HG03575 (cell line): ENCODE data around the gene CFB.

Source experiments
- ATAC-seq: cut with Tn5 transposase; IDR thresholded peaks from one replicate; pipeline ENCODE4 v1.9.1; 2021; ENCODE audit not compliant: unreplicated experiment, insufficient number of reproducible peaks, low FRiP score; ENCODE audit errors: extremely low read depth

CFB gene

DNA sequence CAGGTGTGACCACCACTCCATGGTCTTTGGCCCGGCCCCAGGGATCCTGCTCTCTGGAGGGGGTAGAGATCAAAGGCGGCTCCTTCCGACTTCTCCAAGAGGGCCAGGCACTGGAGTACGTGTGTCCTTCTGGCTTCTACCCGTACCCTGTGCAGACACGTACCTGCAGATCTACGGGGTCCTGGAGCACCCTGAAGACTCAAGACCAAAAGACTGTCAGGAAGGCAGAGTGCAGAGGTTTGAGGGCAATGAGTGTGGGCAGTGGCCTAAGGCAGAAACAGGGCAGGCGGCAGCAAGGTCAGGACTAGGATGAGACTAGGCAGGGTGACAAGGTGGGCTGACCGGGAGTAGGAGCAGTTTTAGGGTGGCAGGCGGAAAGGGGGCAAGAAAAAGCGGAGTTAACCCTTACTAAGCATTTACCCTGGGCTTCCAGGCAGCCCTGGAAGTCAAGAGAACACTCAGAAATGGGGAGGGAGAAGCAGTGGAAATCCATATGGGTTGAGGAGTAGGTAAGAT lies 533 bp downstream of the CFB start:
- no peak for ATAC-seq

DNA sequence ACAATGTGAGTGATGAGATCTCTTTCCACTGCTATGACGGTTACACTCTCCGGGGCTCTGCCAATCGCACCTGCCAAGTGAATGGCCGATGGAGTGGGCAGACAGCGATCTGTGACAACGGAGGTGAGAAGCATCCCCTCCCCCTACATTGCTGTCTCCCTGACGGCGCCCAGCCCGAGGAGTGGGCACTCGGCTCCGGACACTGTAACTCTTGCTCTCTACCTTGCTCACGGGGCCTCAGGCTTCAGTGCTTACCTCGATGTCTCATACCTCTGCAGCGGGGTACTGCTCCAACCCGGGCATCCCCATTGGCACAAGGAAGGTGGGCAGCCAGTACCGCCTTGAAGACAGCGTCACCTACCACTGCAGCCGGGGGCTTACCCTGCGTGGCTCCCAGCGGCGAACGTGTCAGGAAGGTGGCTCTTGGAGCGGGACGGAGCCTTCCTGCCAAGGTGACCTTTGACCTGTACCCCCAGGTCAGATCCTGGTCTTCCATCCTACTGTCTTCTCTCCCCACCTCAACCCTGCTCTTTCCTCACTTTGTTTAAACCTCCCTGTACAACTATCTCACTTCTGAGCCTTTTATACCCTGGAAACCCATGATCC lies 1.3 kb downstream of the CFB start:
- ATAC-seq: no peak

DNA sequence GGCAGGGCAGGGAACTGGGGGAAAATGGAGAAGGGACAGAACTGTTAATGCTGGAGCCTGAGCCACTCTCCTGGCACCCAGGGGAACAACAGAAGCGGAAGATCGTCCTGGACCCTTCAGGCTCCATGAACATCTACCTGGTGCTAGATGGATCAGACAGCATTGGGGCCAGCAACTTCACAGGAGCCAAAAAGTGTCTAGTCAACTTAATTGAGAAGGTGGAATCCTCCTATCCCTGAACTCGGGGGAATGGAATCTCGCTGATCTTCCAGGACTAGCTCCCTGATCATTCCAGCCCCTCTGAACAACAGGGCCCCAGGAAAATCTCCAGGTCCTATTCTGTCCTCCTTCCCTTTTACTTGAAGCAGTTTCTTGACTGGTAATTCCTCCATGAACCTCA lies 2.0 kb downstream of the CFB start:
- no peak for ATAC-seq

DNA sequence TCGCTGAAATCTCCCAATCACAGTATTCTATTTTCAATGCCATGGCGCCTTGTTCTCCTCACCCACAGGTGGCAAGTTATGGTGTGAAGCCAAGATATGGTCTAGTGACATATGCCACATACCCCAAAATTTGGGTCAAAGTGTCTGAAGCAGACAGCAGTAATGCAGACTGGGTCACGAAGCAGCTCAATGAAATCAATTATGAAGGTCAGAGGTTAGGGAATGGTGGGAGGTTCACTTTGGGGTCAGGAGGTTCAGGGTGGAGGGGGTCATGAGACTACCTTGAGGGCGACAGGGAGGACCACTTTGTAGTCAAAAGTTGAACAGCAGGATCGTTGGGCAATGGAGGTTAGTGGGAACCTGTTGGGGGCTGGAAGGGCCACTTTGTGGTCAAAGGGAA lies 2.4 kb downstream of the CFB start:
- no peak for ATAC-seq

DNA sequence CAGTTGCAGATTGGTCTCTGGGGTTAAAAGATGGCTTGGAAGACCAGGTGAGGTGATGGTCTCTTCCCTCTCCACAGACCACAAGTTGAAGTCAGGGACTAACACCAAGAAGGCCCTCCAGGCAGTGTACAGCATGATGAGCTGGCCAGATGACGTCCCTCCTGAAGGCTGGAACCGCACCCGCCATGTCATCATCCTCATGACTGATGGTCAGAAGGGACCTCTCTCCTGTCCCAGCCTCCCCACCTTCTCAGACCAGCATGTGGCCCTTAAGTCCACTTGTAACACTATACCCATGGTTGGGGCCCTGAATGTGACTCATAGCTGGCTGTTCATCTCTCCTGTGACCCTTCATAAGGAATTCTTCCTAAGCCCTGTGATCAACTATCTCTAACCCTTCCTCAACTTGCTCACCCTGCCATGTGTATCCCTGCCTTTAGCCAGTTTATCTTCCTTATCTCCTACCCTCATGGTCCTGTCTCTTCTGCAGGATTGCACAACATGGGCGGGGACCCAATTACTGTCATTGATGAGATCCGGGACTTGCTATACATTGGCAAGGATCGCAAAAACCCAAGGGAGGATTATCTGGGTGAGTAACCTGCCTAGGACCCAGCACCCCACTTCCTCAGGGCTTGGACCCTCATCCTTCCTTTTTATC lies 3.0 kb downstream of the CFB start:
- ATAC-seq: no peak

DNA sequence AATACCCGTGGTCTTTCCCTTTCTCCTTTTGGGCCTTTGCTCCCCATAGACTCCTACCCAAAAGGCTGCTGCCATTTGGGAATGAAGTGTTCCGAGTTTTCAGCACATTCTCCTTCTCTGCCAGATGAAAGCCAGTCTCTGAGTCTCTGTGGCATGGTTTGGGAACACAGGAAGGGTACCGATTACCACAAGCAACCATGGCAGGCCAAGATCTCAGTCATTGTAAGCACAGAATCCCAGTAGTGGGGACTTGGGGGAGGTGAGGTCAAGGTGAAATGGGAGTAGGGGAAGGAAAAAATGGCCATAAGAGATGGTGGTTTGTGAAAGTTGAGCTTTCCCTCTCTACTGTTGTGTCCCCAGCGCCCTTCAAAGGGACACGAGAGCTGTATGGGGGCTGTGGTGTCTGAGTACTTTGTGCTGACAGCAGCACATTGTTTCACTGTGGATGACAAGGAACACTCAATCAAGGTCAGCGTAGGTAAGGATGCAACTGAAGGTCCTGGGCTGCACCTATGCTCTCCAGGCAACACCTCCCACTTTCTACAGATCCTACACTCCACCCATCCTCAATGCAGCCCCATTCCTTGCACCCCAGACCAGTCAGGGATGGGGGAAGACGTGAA lies 4.1 kb downstream of the CFB start:
- ATAC-seq: no peak

DNA sequence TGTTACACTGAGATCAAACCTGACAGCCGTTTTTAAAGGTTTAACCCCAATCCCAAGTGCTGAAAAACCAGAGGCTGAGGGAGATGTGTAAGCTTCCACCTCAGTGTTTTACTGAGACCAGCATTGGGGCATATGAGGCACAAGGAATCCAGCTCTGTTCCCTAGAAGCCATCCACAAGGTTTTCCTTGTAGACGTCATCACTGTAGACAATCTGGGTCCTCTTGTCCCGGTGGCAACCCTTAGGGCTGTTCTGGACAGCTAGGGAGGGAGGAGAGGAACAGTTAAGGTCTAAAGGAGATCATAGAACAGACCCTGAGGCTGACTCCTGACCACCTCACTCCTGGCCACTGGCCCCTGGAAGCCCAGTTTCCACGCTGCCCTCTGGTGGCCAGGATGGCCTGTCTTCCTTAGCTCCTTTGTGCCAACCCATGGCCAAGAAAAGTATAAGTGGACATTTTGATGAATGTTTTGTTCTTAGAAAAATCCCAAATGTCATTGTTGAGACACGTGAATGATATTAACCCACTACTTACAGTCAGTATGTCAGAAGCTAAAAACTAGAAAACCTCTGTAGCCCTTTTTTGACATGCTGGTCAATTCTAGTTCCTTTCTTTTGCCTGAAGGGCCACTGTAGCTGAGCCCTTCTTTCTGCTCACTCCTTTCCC lies 6.4 kb downstream of the CFB start:
- ATAC-seq: no peak

DNA sequence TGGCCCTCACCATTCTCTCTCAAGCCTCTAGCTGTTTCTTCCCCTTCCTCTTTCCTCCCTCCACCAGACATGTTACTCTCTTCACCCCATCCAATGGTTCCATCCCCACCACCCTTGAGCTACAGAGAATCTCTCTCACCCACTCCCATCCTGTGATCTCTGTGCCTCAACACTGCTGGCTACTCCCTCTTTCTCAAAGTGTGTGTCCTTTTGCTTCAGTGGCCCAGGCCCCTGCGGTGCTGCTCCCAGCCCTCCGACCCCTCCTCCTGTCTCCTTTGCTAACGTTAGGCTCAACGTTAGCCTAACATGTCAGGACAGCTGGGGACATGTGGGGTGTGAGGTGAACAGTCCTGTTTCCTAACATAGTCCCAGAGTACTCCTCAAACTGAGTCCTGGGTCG lies 7.0 kb downstream of the CFB start:
- ATAC-seq: no peak

DNA sequence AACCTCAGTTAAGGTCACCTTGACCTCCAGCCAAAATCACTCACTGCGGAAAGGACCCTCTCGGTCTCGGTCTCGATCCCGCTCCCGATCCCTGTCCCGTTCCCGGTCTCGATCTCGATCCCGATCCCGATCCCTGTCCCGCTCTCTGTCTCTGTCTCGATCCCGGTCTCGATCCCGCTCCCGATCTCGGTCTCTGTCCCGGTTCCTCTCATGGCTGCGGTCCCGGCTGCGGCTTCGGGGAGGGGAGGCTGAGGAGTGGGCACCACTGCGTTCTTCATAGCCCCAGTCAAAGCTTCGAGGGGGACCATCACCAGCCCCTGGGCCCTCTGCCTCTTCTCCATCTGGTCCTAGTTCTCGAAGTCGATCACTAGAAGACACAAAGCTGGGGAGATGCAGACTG lies 8.6 kb downstream of the CFB start:
- no peak for ATAC-seq

DNA sequence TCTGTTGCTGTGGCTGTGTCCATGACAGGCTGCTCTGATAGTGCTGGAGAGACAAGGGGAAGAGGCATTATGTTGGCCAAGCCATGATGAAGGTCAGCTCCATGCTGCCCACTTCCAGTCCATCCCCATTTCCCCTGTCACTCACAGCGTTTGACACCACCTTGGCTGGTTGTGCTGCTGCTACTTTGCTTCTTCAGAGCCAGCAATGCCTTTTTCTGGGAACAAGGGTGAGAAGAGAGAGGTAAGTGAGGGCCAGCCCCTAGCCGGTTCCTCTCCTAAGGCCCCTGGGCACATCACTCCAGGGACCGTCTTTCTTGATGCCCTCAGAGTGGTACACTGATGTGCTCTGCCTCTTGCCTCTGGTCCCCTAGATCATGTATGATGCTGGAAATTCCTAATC lies 10.9 kb downstream of the CFB start:
- no peak for ATAC-seq

DNA sequence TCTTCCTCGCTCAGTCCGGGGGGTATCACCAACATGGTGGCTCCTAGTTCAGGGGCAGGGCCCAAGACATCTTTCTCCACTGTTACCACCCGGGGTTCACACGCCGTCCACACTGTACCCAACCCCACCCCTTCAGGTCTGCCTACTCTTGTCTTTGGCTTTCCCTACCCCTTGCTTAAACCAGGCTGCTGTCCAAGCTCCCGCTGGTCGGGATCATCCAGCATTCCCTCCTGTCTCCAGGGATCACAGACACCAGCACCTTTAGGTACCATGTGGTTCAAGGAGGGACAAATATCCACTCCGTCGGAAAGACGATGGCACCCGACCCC lies 12.5 kb downstream of the CFB start:
- ATAC-seq: no peak

DNA sequence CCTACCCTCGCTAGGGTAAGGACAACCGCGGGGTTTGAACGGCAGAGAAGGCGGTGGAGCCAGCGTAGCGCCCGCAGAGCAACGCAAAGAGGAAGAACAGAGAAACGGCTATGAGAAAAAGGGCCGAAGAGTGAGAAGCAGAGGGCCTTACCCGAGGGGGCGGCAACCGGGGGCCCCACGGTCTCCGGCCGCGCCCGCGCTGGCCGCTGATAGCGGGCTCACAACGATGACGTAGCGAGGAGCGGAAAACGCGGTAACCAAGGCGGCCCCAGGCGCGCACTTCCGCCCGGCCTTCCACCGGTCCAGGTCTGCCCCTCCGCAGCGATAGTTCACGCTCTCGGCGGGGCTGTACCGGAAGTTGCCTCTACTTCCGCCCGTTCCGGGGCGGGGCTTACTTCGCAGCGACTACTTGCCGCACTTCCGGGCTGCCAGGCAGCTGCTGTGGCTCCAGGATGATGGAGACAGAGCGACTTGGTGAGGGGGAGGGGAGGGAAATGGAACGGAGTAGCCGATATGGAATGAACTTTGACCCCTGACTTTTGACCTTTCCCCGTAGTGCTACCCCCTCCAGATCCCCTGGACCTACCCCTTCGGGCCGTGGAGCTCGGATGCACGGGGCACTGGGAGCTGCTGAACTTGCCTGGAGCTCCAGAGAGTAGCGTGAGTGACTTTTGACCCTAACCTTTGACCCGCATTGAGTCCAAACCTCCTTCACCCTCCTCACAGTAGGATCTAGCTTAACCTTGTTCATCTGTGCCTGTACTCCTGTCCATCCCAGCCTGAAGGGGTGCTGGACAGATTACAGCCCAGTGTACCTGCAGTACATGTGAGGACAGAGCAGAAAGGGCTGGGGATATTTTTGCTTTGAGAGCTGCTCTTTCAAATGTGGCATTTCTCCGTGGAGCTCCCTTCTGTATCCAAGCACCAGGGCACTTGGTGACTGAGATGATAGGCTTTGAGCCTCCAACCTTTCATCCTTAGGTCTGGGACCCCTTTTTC lies 13.1 kb downstream of the CFB start, which contains the start of the genes NELFE and SKIC2:
NELFE (minus strand) TSS at position 231 of the 999 bp plus-strand sequence. CDS start 525 bp downstream, outside the sequence.
SKIC2 (plus strand) TSS at position 435 of the 999 bp plus-strand sequence; CDS start at position 453, 18 bp downstream.
- ATAC-seq: peak; percentile 73

DNA sequence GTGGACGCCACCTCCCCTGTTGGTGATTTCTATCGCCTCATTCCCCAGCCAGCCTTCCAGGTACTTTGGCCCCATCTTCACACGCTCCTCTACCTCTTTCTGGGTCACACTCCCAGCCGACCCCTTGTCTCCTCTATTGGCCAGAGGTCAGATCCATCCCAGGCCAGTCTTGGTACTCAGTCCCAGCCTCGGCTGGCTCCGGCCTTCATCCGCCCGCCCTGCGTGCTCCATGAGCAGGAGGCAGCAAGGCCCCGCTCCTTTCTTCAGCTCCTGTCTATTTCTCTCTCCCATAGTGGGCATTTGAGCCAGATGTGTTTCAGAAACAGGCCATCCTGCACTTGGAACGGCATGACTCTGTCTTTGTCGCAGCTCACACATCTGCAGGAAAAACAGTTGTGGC lies 15.7 kb downstream of the CFB start:
- no peak for ATAC-seq

DNA sequence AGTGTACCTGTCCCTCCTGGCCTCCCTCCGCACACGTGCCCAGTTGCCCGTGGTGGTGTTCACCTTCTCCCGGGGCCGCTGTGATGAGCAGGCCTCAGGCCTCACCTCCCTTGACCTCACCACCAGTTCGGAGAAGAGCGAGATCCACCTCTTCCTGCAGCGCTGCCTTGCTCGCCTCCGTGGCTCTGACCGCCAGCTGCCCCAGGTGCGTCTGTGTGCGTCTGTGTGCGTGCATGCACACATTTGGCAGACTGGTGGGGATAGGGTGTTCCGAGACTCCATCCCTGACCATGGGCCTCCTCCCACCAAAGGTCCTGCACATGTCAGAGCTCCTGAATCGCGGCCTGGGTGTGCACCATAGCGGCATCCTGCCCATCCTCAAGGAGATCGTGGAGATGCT lies 18.0 kb downstream of the CFB start:
- no peak for ATAC-seq

DNA sequence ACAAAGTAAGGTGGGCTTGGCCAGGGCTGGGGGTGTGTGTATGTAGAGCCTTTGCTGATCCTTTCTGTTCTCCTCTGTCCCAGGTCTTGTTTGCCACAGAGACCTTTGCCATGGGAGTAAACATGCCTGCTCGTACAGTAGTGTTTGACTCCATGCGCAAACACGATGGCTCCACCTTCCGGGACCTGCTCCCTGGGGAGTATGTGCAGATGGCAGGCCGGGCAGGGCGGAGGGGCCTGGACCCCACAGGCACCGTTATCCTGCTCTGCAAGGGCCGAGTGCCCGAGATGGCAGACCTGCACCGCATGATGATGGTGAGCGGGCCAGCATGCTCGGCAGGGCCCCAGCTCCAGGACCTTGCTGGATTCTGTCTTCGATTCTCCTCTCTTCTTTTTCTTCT lies 19.8 kb downstream of the CFB start:
- no peak for ATAC-seq

DNA sequence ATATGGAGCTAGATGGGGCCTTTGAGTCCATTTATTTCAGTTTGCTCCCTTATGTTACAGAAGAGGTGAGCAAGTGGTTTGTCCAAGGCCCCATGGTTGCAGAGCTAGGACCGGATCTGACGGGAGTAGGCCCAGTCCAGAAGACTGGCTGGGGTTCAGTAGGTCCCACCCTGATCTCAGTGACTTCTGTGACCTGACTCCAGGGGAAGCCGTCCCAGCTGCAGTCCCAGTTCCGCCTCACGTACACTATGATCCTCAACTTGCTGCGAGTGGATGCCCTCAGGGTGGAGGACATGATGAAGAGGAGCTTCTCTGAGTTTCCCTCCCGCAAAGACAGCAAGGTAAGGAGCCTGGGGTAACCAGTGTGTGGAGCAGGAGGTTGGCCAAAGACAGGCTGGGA lies 20.6 kb downstream of the CFB start:
- ATAC-seq: no peak

DNA sequence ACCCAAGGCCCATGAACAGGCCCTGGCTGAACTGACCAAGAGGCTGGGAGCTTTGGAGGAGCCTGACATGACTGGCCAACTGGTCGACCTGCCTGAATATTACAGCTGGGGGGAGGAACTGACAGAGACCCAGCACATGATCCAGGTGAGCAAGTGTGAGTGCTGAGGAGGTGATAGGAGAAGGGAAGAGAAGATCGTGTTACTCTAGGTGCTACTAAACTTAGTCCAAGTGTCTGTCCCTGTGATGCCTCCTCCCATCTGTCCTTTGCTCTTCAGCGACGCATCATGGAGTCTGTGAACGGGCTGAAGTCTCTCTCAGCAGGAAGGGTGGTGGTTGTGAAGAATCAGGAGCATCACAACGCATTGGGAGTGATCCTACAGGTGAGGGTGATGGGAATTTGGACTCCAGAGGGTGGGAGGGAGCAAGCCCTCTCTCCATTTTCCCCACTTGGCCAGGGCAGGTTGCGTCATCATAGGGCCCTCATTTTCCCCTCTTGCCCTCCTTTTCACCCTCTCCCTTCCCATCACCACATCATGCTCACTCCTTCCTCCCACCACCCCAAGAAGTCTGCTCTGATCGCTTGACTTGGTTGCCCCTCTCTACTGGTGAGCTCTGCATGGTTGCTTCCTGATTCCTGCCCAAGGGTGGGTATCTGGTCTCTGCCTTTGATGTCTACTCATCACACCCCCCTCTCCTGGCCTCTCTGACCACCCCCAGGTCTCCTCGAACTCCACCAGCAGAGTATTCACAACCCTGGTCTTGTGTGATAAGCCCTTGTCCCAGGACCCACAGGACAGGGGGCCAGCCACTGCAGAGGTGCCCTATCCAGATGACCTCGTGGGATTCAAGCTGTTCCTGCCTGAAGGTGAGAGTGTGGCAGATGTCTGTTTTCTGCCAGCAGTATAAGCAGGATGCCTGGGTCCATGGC lies 21.4 kb downstream of the CFB start:
- ATAC-seq: no peak

DNA sequence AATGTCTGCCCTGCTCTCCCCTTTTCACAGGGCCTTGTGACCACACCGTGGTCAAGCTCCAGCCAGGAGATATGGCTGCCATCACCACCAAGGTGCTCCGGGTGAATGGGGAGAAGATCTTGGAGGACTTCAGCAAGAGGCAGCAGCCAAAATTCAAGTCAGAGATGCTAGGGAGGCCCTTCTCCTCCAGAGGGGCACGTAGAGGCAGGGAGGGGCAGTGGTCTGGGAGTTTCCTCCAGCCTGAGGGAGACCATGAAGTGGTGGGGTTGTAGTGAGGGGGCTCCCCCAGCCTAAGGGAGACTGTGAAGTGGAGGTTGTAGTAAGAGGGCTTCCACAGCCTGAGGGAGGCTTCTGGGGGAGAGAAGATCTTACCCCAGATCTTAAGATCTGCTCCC lies 22.0 kb downstream of the CFB start:
- ATAC-seq: no peak
